Vagina (tissue), 2 donors: ENCODE data around the gene PTTG1.

Source experiments
- POLR2AphosphoS5 ChIP-seq, 2 donors: sonication (generic); formaldehyde crosslinking; IDR thresholded peaks; one replicate each; pipeline ENCODE4 v1.9.0; 2017; ENCODE audit warnings: antibody characterized with exemption in 2 of 2, mild to moderate bottlenecking in 2 of 2, low read depth in 1 of 2; ENCODE audit not compliant: insufficient read depth in 1 of 2
- TF ChIP-seq, protein P1 (sequence below), 3 experiments: fragments of 450-650 bp in 2 of 3; fragments of 200-600 bp in 1 of 3; sonication (generic) in 1 of 3; IDR thresholded peaks; one replicate each; pipeline ENCODE4 v1.5.1; 2017 to 2019; ENCODE audit warnings: antibody characterized with exemption in 3 of 3, mild to moderate bottlenecking in 2 of 3, moderate library complexity in 2 of 3

DNA sequence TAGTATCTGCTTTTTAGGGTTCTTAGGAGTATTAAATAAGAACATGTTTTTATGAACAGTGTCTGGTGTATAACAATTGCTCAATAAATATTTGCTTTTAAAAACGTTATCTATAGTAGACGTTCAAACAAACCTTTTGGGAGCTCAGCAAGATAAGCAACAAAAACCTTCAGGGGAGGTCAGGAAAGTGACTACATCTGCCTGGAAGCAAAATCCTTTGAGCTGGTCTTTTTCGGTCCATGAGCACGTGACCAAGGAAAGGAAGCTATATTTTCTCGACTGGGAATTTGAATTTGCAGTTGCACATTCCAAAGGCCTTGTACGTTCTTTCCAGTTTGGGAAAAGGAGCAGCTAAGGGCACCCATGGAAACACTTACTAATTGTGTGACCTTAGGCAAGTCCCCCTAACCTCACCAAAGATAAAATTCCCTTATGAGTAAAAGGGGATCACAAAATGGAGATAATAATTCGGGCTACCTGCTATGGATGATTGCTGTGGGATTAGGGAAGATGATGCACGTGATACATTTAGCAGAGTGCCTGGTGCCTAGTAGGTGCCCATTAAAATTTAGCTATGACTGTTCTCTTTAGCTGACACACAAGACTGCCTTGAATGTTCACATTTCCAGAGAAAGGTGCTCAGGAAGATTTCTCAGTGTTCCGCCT is 45.4 kb downstream of the PTTG1 start:
- TF ChIP-seq, protein P1, sequence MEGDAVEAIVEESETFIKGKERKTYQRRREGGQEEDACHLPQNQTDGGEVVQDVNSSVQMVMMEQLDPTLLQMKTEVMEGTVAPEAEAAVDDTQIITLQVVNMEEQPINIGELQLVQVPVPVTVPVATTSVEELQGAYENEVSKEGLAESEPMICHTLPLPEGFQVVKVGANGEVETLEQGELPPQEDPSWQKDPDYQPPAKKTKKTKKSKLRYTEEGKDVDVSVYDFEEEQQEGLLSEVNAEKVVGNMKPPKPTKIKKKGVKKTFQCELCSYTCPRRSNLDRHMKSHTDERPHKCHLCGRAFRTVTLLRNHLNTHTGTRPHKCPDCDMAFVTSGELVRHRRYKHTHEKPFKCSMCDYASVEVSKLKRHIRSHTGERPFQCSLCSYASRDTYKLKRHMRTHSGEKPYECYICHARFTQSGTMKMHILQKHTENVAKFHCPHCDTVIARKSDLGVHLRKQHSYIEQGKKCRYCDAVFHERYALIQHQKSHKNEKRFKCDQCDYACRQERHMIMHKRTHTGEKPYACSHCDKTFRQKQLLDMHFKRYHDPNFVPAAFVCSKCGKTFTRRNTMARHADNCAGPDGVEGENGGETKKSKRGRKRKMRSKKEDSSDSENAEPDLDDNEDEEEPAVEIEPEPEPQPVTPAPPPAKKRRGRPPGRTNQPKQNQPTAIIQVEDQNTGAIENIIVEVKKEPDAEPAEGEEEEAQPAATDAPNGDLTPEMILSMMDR (IDR thresholded peaks at IDR 0.05), result no peak
- TF ChIP-seq POLR2AphosphoS5 (IDR thresholded peaks at IDR 0.05; ENCODE audit: insufficient read depth in 1 of 2, low read depth in 1 of 2), result no peak
